Adrenal gland (tissue), 5 donors: Measurements from ENCODE around the gene FBXO21.

Experiments used
- POLR2A ChIP-seq, 2 donors: fragments of 450-650 bp; IDR thresholded peaks; one replicate each; pipeline ENCODE4 v1.6.1; 2017; ENCODE audit warnings: antibody characterized with exemption in 2 of 2, mild to moderate bottlenecking in 2 of 2, moderate library complexity in 1 of 2
- TF ChIP-seq, protein P1 (sequence below), 6 experiments: fragments of 450-650 bp in 4 of 6; fragments of 200-600 bp in 2 of 6; sonication (generic) in 1 of 6; IDR thresholded peaks; 1 replicate in 5 of 6; 2 replicates in 1 of 6; pipeline versions ENCODE4 v1.5.1 to v1.8.0; 2016 to 2021; ENCODE audit warnings: antibody characterized with exemption in 6 of 6, mild to moderate bottlenecking in 2 of 6, moderate library complexity in 1 of 6
- donor health status: DM: no; HTN: no; CAD: no.

DNA sequence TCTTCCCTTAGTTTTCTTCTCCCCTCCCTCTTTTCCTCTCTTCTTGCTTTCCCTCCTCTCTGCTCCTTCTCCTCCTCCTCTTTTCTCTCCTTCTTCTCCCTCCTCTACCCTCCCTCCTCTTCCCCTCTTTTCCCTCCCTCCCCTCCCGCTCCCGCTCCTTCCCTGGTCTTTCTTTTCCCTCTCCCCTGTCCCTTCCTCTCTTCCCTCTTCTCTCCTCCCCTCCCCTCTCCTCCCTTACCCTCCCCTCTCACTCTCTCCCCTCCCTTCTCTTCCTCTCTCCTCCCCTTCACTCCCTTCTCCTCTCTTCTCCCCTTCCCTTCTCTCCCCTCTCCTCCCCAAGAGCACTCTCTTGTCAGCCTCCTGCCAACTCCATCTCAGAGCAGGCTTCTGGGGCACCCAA, 17.4 kb upstream of the FBXO21 start:
- TF ChIP-seq, protein P1, sequence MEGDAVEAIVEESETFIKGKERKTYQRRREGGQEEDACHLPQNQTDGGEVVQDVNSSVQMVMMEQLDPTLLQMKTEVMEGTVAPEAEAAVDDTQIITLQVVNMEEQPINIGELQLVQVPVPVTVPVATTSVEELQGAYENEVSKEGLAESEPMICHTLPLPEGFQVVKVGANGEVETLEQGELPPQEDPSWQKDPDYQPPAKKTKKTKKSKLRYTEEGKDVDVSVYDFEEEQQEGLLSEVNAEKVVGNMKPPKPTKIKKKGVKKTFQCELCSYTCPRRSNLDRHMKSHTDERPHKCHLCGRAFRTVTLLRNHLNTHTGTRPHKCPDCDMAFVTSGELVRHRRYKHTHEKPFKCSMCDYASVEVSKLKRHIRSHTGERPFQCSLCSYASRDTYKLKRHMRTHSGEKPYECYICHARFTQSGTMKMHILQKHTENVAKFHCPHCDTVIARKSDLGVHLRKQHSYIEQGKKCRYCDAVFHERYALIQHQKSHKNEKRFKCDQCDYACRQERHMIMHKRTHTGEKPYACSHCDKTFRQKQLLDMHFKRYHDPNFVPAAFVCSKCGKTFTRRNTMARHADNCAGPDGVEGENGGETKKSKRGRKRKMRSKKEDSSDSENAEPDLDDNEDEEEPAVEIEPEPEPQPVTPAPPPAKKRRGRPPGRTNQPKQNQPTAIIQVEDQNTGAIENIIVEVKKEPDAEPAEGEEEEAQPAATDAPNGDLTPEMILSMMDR (IDR thresholded peaks at IDR 0.05): no peak
- no peak for TF ChIP-seq POLR2A (IDR thresholded peaks at IDR 0.05)
